ENCODE data around the gene RPS19BP1. TPM values are rescaled to one million over a fixed set of nuclear protein-coding genes. Genes with fewer than 3 reads are reported as not detected.

Gene RPS19BP1
- polyA plus RNA-seq, result 100 to 1,000 TPM; 139 to 239 (median 180) TPM

- Mint-ChIP-seq H3K9me3 (no peaks in the 10 kb centered on the region), H3K27me3 (ENCODE audit: low read depth in 3 of 3) (peaks cover 2 to 12% (median 10%) of the 10 kb centered on the region in 3 donors), H3K36me3 (peaks cover 0 to 6% (median 4%) of the 10 kb centered on the region in 3 donors), H3K4me1 (peaks cover 52 to 53% of the 10 kb centered on the region in 2 donors), H3K27ac (peak within 1 kb of the TSS; percentile 92 to 98 (median 96)), H3K4me3 (peak within 1 kb of the TSS; percentile 95 to 98 (median 97))
- peak; percentile 99 for DNase-seq
Measured at GRCh38 chr22:39532215-39533073, at the start of gene RPS19BP1. TSS of gene RPS19BP1 (minus strand) at chr22:39532748. CDS start at chr22:39532738, 10 bp downstream.

- Mint-ChIP-seq H3K36me3 (peaks cover 0 to 4% (median 0%) of the 10 kb centered on the region in 3 donors), H3K4me3 (no peak overlapping the region), H3K9me3 (no peaks in the 10 kb centered on the region), H3K27me3 (ENCODE audit: low read depth in 3 of 3) (peaks cover 2 to 6% (median 5%) of the 10 kb centered on the region in 3 donors), H3K4me1 (no peaks in the 10 kb centered on the region), H3K27ac (no peak overlapping the region)
- no peak for DNase-seq
Measured at GRCh38 chr22:39581303-39581702, 48.8 kb upstream of the RPS19BP1 start.

GRCh38 chr22:39580795-39581194, 48.2 kb upstream of the RPS19BP1 start:
- no peak for DNase-seq
- Mint-ChIP-seq H3K4me1 (no peaks in the 10 kb centered on the region), H3K36me3 (peaks cover 0 to 4% (median 0%) of the 10 kb centered on the region in 3 donors), H3K9me3 (no peaks in the 10 kb centered on the region), H3K27me3 (ENCODE audit: low read depth in 3 of 3) (peaks cover 2 to 10% (median 5%) of the 10 kb centered on the region in 3 donors), H3K27ac (no peak overlapping the region), H3K4me3 (no peak overlapping the region)

- Mint-ChIP-seq H3K4me1 (no peaks in the 10 kb centered on the region), H3K9me3 (no peaks in the 10 kb centered on the region), H3K27ac (no peak overlapping the region), H3K4me3 (no peak overlapping the region), H3K36me3 (peaks cover 0 to 4% (median 0%) of the 10 kb centered on the region in 3 donors), H3K27me3 (ENCODE audit: low read depth in 3 of 3) (peaks cover 2 to 10% (median 5%) of the 10 kb centered on the region in 3 donors)
- DNase-seq, result no peak
Measured at GRCh38 chr22:39580006-39580441, 47.5 kb upstream of the RPS19BP1 start.

GRCh38 chr22:39577900-39578299, 45.4 kb upstream of the RPS19BP1 start:
- DNase-seq, result no peak
- Mint-ChIP-seq H3K4me1 (no peaks in the 10 kb centered on the region), H3K4me3 (no peak overlapping the region), H3K27ac (no peak overlapping the region), H3K36me3 (no peaks in the 10 kb centered on the region), H3K27me3 (ENCODE audit: low read depth in 3 of 3) (peaks cover 0 to 11% (median 2%) of the 10 kb centered on the region in 3 donors), H3K9me3 (no peaks in the 10 kb centered on the region)

GRCh38 chr22:39577366-39577765, 44.8 kb upstream of the RPS19BP1 start:
- no peak for DNase-seq
- Mint-ChIP-seq H3K27me3 (ENCODE audit: low read depth in 3 of 3) (peaks cover 0 to 9% (median 2%) of the 10 kb centered on the region in 3 donors), H3K4me3 (no peak overlapping the region), H3K4me1 (no peaks in the 10 kb centered on the region), H3K36me3 (no peaks in the 10 kb centered on the region), H3K27ac (no peak overlapping the region), H3K9me3 (no peaks in the 10 kb centered on the region)

- no peak for DNase-seq
- H3K27ac Mint-ChIP-seq, result no peak overlapping the region
- peaks cover 0 to 9% (median 2%) of the 10 kb centered on the region in 3 donors for H3K27me3 Mint-ChIP-seq (ENCODE audit: low read depth in 3 of 3)
- no peak overlapping the region for H3K4me3 Mint-ChIP-seq
- no peaks in the 10 kb centered on the region for H3K4me1 Mint-ChIP-seq
- no peaks in the 10 kb centered on the region for H3K9me3 Mint-ChIP-seq
- no peaks in the 10 kb centered on the region for H3K36me3 Mint-ChIP-seq
Measured at GRCh38 chr22:39576027-39576426, 43.5 kb upstream of the RPS19BP1 start.

- Mint-ChIP-seq H3K4me3 (no peak overlapping the region), H3K27ac (no peak overlapping the region), H3K27me3 (ENCODE audit: low read depth in 3 of 3) (peaks cover 2 to 9% (median 2%) of the 10 kb centered on the region in 3 donors), H3K9me3 (no peaks in the 10 kb centered on the region), H3K4me1 (no peaks in the 10 kb centered on the region), H3K36me3 (no peaks in the 10 kb centered on the region)
- DNase-seq, result no peak
Measured at GRCh38 chr22:39575552-39575825, 42.9 kb upstream of the RPS19BP1 start.

GRCh38 chr22:39574779-39575551, 42.4 kb upstream of the RPS19BP1 start:
- DNase-seq, result no peak
- no peaks in the 10 kb centered on the region for H3K9me3 Mint-ChIP-seq
- H3K27ac Mint-ChIP-seq, result no peak overlapping the region
- H3K36me3 Mint-ChIP-seq, result no peaks in the 10 kb centered on the region
- no peaks in the 10 kb centered on the region for H3K4me1 Mint-ChIP-seq
- peaks cover 2 to 9% (median 2%) of the 10 kb centered on the region in 3 donors for H3K27me3 Mint-ChIP-seq (ENCODE audit: low read depth in 3 of 3)
- H3K4me3 Mint-ChIP-seq, result no peak overlapping the region

GRCh38 chr22:39571538-39571937, 39.0 kb upstream of the RPS19BP1 start:
- H3K4me3 Mint-ChIP-seq, result no peak overlapping the region
- no peak for DNase-seq
- no peak overlapping the region for H3K27ac Mint-ChIP-seq
- H3K9me3 Mint-ChIP-seq, result no peaks in the 10 kb centered on the region
- peaks cover 2 to 9% (median 4%) of the 10 kb centered on the region in 3 donors for H3K27me3 Mint-ChIP-seq (ENCODE audit: low read depth in 3 of 3)
- no peaks in the 10 kb centered on the region for H3K36me3 Mint-ChIP-seq
- peaks cover 14 to 15% of the 10 kb centered on the region in 2 donors for H3K4me1 Mint-ChIP-seq

- H3K27me3 Mint-ChIP-seq (ENCODE audit: low read depth in 3 of 3), result peaks cover 2 to 6% (median 5%) of the 10 kb centered on the region in 3 donors
- peaks cover 0 to 2% (median 0%) of the 10 kb centered on the region in 6 donors for H3K9me3 Mint-ChIP-seq
- no peaks in the 10 kb centered on the region for H3K36me3 Mint-ChIP-seq
- no peak for DNase-seq
- H3K4me3 Mint-ChIP-seq, result no peak within 1 kb of the TSS
- no peak within 1 kb of the TSS for H3K27ac Mint-ChIP-seq
- H3K4me1 Mint-ChIP-seq, result peaks cover 17 to 19% of the 10 kb centered on the region in 2 donors
Measured at GRCh38 chr22:39570665-39571064, 38.1 kb upstream of the RPS19BP1 start, which contains the start of gene CACNA1I. TSS of gene CACNA1I (plus strand) at chr22:39570753. CDS start at chr22:39570753, 0 bp downstream.

GRCh38 chr22:39570226-39570625, 37.7 kb upstream of the RPS19BP1 start:
- Mint-ChIP-seq H3K36me3 (no peaks in the 10 kb centered on the region), H3K4me1 (peaks cover 21% of the 10 kb centered on the region in 2 donors), H3K4me3 (no peak overlapping the region), H3K9me3 (peaks cover 0 to 4% (median 0%) of the 10 kb centered on the region in 6 donors), H3K27me3 (ENCODE audit: low read depth in 3 of 3) (peaks cover 4 to 10% (median 8%) of the 10 kb centered on the region in 3 donors), H3K27ac (no peak overlapping the region)
- no peak for DNase-seq

- no peak for DNase-seq
- Mint-ChIP-seq H3K9me3 (peaks cover 0 to 4% (median 0%) of the 10 kb centered on the region in 6 donors), H3K27me3 (ENCODE audit: low read depth in 3 of 3) (peaks cover 4 to 12% (median 6%) of the 10 kb centered on the region in 3 donors), H3K4me1 (peaks cover 21% of the 10 kb centered on the region in 2 donors), H3K27ac (no peak overlapping the region), H3K36me3 (no peaks in the 10 kb centered on the region), H3K4me3 (no peak overlapping the region)
Measured at GRCh38 chr22:39569066-39569465, 36.5 kb upstream of the RPS19BP1 start.

All from immature natural killer cell (primary cell).